Fibroblast of villous mesenchyme (primary cell): ENCODE measurements around the gene CRELD2. TPM values are rescaled to one million over a fixed set of nuclear protein-coding genes. Genes with fewer than 3 reads are reported as not detected.
"Not testable (repeated sequence)": the region's sequence is repeated elsewhere in the genome, so short reads cannot be mapped to it uniquely, and the experiment has no call there.

ENCODE experiments used
- DNase-seq: peaks from one replicate; pipeline ENCODE4 v3.0.0-alpha.2; 2010; ENCODE audit warnings: low read depth
- H3K4me3 ChIP-seq: 2 replicates; pipeline ENCODE4 v1.5.1; 2011; ENCODE audit warnings: low read depth, mild to moderate bottlenecking, low read length
- CTCF ChIP-seq: IDR thresholded peaks from 2 replicates; pipeline ENCODE4 v1.5.1; 2012; ENCODE audit warnings: low read depth, mild to moderate bottlenecking, low read length; ENCODE audit not compliant: insufficient read depth
- total RNA-seq: library from RNA; depleted of rRNA; stranded (reverse); fragments of >200 nt; gene quantifications from 2 replicates; pipeline ENCODE4 v1.2.3, GENCODE V29; 2012

Gene CRELD2
- total RNA-seq, 1 donor = 53.1 TPM

- no peak overlapping the region for H3K4me3 ChIP-seq
- TF ChIP-seq CTCF = no peak
- no peak for DNase-seq
These were observed 20.2 kb downstream of the CRELD2 start for GRCh38 chr22:49938565-49939136.

- no peak overlapping the region for H3K4me3 ChIP-seq
- DNase-seq = no peak
- TF ChIP-seq CTCF = no peak
These were observed 23.3 kb downstream of the CRELD2 start for GRCh38 chr22:49941507-49942316.

- no peak for TF ChIP-seq CTCF
- H3K4me3 ChIP-seq = no peak overlapping the region
- DNase-seq = no peak
These were observed 24.4 kb downstream of the CRELD2 start for GRCh38 chr22:49942565-49943404.

DNA sequence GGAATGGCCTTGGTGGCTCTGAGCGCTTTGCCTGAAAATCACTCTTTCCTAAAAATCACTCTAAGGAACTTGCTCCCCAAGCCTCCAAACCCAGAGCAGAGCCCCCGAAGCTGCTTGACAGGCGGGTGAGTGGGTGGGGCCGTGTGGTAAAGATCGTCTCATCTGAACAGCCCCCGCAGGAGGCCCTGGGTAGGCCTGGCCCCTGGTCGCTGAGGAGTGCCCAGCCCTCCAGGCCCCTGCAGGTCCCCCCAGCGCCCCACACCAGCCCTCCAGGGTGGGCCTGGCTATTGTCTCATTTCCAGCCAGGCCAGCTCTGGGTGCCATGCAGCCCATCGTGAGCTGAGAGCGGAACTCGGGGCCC is 25.0 kb downstream of the CRELD2 start:
- DNase-seq = no peak
- TF ChIP-seq CTCF = no peak
- H3K4me3 ChIP-seq = no peak overlapping the region

GRCh38 chr22:49943771-49944398 is 25.5 kb downstream of the CRELD2 start:
- H3K4me3 ChIP-seq = no peak overlapping the region
- TF ChIP-seq CTCF = no peak
- no peak for DNase-seq

DNA sequence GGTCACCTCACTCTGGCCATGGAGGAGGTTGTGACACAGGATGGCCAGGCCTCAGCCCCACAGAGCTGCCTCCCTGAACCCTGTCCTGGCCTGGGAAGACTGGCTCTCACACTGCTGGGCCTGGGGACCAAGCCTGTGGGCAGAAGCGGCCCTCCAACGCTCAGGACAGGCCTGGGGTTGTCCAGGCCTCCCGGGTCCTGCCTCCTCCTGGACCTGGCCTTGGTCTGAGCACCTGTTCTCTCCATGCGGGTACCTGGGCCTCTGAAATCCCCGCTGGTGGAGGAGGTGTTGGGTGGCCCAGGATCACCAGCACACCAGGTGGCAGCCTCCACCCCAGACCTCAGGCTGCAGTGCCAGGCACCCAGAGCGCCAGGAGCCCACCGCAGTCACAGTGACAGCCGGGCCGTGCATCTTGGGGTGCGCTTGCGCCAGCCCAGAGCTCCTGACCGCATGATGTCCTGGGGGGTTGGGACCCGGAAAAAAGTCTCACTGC is 26.0 kb downstream of the CRELD2 start:
- no peak overlapping the region for H3K4me3 ChIP-seq
- no peak for DNase-seq
- no peak for TF ChIP-seq CTCF

DNA sequence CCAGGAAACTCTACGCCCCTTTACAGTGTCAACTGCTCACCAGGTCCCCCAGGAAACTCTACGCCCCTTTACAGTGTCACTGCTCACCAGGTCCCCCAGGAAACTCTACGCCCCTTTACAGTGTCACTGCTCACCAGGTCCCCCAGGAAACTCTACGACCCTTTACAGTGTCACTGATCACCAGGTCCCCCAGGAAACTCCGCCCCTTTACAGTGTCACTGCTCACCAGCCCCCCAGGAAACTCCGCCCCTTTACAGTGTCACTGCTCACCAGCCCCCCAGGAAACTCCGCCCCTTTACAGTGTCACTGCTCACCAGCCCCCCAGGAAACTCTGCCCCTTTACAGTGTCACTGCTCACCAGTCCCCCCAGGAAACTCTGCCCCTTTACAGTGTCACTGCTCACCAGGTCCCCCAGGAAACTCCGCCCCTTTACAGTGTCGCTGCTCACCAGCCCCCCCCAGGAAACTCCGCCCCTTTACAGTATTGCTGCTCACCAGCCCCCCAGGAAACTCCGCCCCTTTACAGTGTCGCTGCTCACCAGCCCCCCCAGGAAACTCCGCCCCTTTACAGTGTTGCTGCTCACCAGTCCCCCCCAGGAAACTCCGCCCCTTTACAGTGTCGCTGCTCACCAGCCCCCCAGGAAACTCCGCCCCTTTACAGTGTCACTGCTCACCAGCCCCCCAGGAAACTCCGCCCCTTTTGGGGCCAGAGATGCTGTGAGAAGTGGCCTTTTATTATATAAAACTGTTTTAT is 26.8 kb downstream of the CRELD2 start:
- not testable (repeated sequence) for DNase-seq, H3K4me3 ChIP-seq
